H1 (cell line): ENCODE data around the gene TGIF1. TPM values are rescaled to one million over a fixed set of nuclear protein-coding genes. Genes with fewer than 3 reads are reported as not detected.

Source experiments
- polyA plus RNA-seq, 7 experiments: library from polyadenylated mRNA; depleted of rRNA in 3 of 7; stranded (reverse) in 5 of 7; unstranded in 2 of 7; fragments of >200 nt in 5 of 7; fragments of 200-250 nt in 2 of 7; gene quantifications; 1 replicate in 5 of 7; 2 replicates in 1 of 7; 4 replicates in 1 of 7; pipeline versions ENCODE4 v1.2.1 to v1.2.3, GENCODE V29; 2011 to 2013; ENCODE audit warnings: missing spikeins in 2 of 7, mixed read lengths in 2 of 7
- total RNA-seq: library from RNA; stranded (reverse); fragmentation: NEBNext Ultra II Directional; extraction: Animal tissue kit (Norgen Biotek cat#: 25700); gene quantifications from 2 replicates; pipeline ENCODE4 v1.2.1, GENCODE V29; 2021

Gene TGIF1
- total and polyA plus RNA-seq, 2 of the 8 experiments (the other 6 are each of a cell fraction or from before 2014, with no cell fraction given) = 256 to 262 TPM

Other genes starting within 250 kb of the TGIF1 start
- gene MYOM1, start 230.2 kb upstream of the TGIF1 start, total RNA-seq = 0.32 and 0.78 TPM in 2 replicates
- gene MYOM1, start 230.2 kb upstream of the TGIF1 start, polyA plus RNA-seq (2011; rRNA removed) = 0.06 and 0.16 TPM in 2 replicates
- gene MYL12A, start 202.4 kb upstream of the TGIF1 start, total RNA-seq = 238 and 247 TPM in 2 replicates
- 88.4 and 188 TPM in 2 replicates for gene MYL12A, start 202.4 kb upstream of the TGIF1 start, polyA plus RNA-seq (2011; rRNA removed)
- gene MYL12B, start 188.0 kb upstream of the TGIF1 start, total RNA-seq = 164 and 174 TPM in 2 replicates
- gene MYL12B, start 188.0 kb upstream of the TGIF1 start, polyA plus RNA-seq (2011; rRNA removed) = 100 and 188 TPM in 2 replicates